Esophagus muscularis mucosa (tissue), 4 donors: ENCODE data around the gene SLC5A3.

ENCODE experiments used
- CTCF ChIP-seq, 3 experiments: fragments of 200-600 bp in 2 of 3; fragments of 450-650 bp in 1 of 3; sonication (generic) in 2 of 3; IDR thresholded peaks; one replicate each; pipeline ENCODE4 v1.5.1; 2017 to 2019; ENCODE audit warnings: antibody characterized with exemption in 3 of 3, mild to moderate bottlenecking in 2 of 3, moderate library complexity in 1 of 3
- EP300 ChIP-seq: sonication (generic); formaldehyde crosslinking; IDR thresholded peaks from one replicate; pipeline ENCODE4 v1.6.1; 2017; ENCODE audit warnings: antibody characterized with exemption
- POLR2AphosphoS5 ChIP-seq, 2 donors: sonication (generic); formaldehyde crosslinking; IDR thresholded peaks; one replicate each; pipeline ENCODE4 v1.6.1; 2017; ENCODE audit warnings: antibody characterized with exemption in 2 of 2

- TF ChIP-seq CTCF (IDR thresholded peaks at IDR 0.05): no peak
- no peak for TF ChIP-seq EP300
- TF ChIP-seq POLR2AphosphoS5 (IDR thresholded peaks at IDR 0.05): no peak
Measured at GRCh38 chr21:34043333-34043732, 30.0 kb upstream of the SLC5A3 start.
